Smooth muscle cell of bladder (primary cell): Measurements from ENCODE around the gene VWC2. TPM values are rescaled to one million over a fixed set of nuclear protein-coding genes. Genes with fewer than 3 reads are reported as not detected.

Experiments used
- total RNA-seq: library from RNA; depleted of rRNA; stranded (reverse); fragments of >200 nt; gene quantifications from 2 replicates; pipeline ENCODE4 v1.2.3, GENCODE V29; 2014

Gene VWC2
- total RNA-seq = not detected in 2 replicates

GRCh38 chr7:49773218-49773935 lies at the start of gene VWC2:
Gene VWC2, plus strand, starts transcription at chr7:49773638. Its CDS starts 1,798 bp downstream, at chr7:49775436.

